Measurements from ENCODE around the gene UBE4B. TPM values are rescaled to one million over a fixed set of nuclear protein-coding genes. Genes with fewer than 3 reads are reported as not detected.
"Not testable (repeated sequence)": the region's sequence is repeated elsewhere in the genome, so short reads cannot be mapped to it uniquely, and the experiment has no call there.

UBE4B gene
- total RNA-seq, 1 donor from 2014 or later, result 17.3 TPM

DNA sequence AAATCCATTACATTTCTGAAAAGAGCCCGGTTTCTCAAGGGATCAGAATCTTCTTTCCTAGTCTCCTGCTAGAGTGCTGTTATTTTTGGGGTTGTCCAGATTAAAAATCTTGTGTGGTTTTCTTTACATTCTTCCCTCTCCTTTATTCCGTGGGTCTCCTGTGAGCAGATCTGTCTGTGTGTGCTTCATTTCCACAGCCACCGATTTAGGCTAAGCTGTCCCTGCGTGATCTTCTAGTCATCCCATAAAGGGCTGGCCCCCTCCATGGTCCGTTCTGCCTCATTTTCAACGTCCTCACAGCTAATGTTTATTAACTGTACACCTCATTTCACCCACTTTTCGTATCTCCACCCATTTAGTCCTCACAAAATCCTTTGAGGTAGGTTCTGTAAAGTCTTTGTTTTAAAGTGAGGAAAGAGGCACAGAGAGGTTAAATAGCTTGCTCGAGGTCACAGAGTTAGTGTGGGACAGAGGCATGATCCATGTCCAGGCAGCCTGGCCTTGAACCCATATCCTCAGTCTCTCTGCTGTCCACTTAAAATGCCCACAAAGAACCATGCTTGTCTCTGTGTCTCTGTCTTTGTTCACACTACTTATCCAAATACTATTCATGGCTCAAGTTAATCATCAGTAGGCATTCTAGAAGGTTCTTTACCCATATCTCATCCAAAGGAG, 139.4 kb downstream of the UBE4B start:
- no peak for DNase-seq (ENCODE audit: low read depth, low spot score)

DNA sequence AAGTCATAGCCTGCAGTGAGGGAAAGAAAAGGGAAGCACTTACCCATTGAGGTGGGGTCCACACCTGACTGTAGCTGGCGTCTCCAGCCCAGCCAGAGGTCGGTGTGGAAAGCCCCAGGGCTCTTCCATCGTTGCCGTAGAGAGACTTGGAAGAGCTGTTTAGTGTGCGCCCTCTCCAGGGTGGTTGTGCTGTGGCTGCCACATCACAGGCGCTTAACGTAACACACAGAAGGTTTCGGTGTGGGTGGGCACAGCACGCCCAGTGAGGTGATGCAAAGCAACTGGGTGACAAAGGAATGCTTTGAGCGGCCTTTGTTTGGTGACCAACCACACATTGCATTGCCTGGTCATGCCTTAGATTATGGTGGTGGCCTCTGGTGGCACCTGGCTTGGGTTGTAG, 140.8 kb downstream of the UBE4B start:
- no peak for DNase-seq (ENCODE audit: low read depth, low spot score)

GRCh38 chr1:10177876-10178275, 145.1 kb downstream of the UBE4B start:
- no peak for DNase-seq (ENCODE audit: low read depth, low spot score)

DNA sequence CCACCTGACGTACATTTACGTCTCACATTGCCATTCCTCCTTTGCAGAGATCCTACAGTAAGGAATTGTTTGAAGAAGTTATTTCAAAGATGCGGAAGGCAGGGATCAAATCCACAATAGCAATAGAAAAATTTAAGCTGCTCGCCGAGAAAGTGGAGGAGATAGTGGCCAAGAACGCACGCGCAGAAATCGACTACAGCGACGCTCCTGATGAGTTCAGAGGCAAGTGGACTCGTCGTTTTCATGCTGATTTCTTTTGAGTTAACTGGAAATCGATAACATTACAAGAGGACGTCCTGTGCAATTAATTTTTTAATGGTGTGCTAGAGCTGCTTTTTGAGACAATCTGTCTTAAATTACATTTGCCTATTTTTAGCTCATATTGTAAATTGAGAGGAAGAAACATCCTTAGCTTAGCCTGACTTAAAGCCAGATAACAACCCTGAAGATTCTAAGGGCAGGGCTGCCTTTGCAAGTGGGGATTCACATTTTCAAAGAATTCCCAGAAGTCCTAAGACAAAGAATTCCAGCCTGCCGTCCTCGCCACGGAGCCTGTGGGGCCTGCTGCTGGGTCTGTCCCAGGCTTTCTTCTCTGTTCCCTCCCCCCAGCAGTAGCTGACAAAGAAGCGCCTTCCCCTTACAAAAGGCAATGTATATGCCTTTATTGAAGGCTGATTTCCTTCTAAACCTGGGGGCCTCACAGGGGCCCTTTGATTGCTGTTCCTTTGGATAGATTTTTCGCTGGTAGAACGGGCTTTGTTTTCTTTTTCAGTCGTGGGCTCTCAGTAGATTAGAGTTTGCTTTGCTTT, 146.0 kb downstream of the UBE4B start:
- DNase-seq (ENCODE audit: low read depth, low spot score), result no peak

DNA sequence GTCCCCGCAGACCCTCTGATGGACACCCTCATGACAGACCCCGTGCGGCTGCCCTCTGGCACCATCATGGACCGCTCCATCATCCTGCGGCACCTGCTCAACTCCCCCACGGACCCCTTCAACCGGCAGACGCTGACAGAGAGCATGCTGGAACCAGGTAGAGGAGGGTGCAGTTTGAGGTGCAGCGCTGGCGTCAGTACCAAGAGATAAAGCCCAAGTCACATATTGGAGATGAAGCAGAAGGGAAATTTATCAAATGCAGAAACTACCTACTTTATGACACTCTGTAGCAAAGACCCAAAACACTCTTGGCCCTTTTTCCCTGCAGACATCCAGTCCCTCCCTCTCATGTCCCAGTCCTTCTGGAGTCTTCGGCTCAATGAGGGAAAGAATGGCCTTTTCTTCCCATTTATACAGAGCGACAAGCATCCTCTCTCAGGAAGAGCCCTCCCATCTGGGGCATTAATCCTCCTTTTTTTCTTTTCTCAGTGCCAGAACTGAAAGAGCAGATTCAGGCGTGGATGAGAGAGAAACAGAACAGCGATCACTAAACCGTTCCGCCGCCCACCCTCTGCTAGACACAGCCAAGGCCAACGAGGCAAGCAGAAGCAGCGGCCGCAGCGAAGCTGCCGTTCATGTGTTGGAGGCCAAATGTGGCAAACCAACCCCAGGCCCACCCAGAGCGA, 146.8 kb downstream of the UBE4B start:
- DNase-seq (ENCODE audit: low read depth, low spot score), result no peak

GRCh38 chr1:10181154-10181553, 148.4 kb downstream of the UBE4B start:
- DNase-seq (ENCODE audit: low read depth, low spot score), result no peak

DNA sequence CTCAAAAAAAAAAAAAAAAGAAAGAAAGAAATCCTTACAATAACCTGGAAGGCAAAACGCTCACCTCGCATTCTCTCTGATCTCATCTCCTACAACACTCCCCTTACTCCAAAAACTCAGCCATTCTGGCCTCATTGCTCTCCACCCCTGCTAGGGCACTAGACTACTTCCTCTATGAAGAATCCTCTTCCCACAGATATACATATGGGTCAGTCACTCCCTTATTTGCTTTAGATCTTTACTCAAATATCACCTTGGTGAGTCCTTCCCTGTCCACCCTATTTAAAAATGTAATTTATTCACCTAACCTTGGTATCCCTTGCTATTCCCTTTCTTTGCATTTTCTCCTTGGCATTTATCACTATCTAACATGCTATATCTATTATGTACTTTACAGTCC, 153.0 kb downstream of the UBE4B start:
- DNase-seq (ENCODE audit: low read depth, low spot score), result no peak

DNA sequence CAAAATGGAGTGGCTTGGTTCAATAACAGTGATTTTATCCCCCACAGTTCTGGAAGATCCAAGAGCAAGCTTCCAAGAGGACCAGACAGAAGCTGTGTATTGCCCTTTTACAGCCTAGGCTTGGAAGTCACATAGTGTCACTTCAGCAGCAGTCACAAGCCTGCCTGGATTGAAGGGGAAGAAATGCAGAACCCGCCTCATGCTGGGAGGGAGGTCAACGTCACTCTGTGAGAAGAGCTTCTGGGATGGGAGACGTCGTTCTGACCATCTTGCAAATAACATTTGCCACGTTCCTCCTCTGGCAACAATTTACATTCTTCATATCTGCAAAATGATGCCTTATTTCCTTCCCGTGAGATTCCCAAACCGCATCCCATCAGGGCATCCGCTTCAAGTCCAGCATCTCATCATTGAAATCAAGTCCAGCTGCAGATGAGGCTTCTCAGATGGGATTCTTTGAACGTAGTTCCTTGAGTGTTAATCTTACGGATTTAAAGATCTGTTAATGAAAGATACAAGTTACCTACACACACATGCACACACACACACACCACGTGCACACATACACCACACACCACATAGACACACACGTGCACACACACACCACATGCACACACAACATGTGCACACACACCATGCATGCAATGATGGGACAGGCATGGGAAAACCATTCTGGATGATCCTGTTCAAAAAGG, 153.7 kb downstream of the UBE4B start:
- no peak for DNase-seq (ENCODE audit: low read depth, low spot score)

DNA sequence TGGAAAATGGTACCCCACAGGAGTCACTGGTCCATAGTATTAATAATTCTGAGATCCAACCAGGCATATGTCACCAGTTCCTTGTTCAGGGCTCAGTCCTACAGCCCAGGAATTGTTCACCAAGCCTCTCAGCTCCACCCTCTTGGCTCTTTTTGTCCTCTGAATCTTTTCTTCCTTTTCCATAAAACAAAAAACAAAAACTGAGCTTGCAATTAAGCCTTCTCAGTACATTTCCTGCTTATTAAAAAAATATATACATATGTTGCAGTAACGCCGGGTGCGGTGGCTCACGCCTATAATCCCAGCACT, 154.2 kb downstream of the UBE4B start:
- DNase-seq (ENCODE audit: low read depth, low spot score), result no peak

DNA sequence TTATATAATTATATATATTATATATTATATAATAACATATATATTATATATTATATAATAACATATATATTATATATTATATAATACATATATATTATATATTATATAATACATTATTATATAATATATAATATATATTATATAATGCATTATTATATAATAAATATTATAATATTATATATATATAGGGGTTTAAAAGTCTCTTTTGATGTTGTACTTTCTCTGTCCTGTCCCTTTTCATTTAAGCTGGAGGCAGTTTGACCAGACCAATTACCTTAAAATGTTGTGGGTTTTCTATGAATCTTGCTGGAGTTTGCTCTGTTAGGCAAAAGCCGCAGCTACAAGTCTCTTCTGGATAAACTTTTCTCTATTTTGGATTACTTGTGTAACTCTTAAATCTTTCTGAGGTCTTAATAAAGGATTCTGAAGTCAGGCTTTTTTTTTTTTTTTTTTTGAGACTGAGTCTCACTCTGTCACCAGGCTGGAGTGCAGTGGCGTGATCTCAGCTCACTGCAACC, 155.4 kb downstream of the UBE4B start:
- DNase-seq (ENCODE audit: low read depth, low spot score), result no peak

GRCh38 chr1:10189659-10190058, 156.9 kb downstream of the UBE4B start:
- no peak for DNase-seq (ENCODE audit: low read depth, low spot score)

GRCh38 chr1:10192263-10192662, 159.5 kb downstream of the UBE4B start:
- no peak for DNase-seq (ENCODE audit: low read depth, low spot score)

GRCh38 chr1:10193288-10193687, 160.5 kb downstream of the UBE4B start:
- DNase-seq (ENCODE audit: low read depth, low spot score), result no peak

GRCh38 chr1:10195570-10195969, 162.8 kb downstream of the UBE4B start:
- DNase-seq (ENCODE audit: low read depth, low spot score), result no peak

DNA sequence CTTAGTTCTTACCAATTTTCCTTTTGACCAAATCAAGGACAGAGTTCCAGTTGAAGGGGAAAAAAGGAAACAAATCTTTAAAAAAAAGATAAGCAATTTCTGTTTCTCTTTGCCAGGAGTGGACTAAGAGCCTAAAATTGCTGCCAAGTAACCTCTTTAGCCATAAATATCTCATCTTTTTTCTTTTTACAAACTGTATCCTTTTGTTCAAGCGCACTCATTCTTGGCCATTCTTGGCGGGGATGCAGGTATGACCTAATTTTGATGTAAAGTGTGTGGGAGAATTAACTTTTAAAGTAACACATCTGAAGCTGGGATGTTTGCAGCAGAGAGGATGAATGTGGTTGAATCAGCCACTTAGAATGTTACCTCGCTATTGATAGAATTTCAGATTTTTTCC, 164.2 kb downstream of the UBE4B start:
- no peak for DNase-seq (ENCODE audit: low read depth, low spot score)

DNA sequence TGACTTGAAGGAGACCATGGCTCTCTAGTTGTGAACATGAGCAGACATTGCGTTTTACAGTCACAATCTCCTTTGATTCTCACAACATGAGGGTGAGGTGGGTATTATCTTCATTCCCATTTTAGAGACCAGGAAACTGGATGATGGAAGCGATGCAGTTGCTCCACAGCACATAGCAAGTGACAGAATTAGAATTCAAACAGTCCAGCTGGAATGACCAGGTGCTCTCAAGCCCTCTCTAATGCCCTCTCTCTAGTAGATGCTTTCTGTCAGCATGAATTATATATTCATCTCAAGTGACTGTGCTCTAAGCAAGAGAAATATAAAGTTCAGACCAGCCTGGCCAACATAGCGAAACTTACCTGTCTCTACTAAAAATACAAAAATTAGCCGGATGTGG, 167.9 kb downstream of the UBE4B start:
- no peak for DNase-seq (ENCODE audit: low read depth, low spot score)

GRCh38 chr1:10204003-10204642, 171.4 kb downstream of the UBE4B start:
- no peak for DNase-seq (ENCODE audit: low read depth, low spot score)

DNA sequence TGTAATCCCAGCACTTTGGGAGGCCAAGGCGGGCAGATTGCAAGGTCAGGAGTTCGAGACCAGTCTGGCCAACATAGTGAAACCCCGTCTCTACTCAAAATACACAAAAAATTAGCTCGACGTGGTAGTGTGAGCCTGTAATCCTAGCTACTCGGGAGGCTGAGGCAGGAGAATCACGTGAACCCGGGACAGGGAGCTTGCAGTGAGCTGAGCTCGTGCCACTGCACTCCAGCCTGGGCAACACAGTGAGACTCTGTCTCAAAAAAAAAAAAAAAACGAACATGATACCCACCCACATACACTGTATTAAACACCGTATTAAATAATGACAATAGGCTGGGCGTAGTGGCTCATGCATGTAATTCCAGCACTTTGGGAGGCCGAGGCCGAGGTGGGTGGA, 172.4 kb downstream of the UBE4B start:
- not testable (repeated sequence) for DNase-seq (ENCODE audit: low read depth, low spot score)

DNA sequence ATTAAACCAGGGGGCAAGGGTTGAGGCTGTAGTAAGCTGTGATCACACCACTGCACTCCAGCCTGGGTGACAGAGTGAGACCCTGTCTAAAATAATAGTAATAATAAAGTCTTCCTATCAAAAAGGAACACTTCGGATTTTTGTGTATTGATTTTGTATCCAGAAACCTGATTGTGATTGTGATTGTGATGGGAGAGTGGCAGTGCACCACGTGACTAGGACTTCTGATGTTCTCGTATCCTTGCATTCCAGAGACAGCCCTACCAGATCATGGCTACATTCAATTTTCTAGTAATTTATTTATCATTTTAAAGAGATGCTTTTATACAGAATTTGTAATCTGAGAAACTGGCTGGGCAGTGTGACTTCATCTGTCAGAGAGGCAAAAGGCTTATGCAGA, 175.1 kb downstream of the UBE4B start:
- DNase-seq (ENCODE audit: low read depth, low spot score), result no peak

- DNase-seq (ENCODE audit: low read depth, low spot score), result no peak
Measured at GRCh38 chr1:10208537-10208936, 175.8 kb downstream of the UBE4B start.

GRCh38 chr1:10209590-10209904, 176.8 kb downstream of the UBE4B start:
- no peak for DNase-seq (ENCODE audit: low read depth, low spot score)

All from pulmonary artery endothelial cell (primary cell).